ENCODE results near the gene LIMA1.

DNA sequence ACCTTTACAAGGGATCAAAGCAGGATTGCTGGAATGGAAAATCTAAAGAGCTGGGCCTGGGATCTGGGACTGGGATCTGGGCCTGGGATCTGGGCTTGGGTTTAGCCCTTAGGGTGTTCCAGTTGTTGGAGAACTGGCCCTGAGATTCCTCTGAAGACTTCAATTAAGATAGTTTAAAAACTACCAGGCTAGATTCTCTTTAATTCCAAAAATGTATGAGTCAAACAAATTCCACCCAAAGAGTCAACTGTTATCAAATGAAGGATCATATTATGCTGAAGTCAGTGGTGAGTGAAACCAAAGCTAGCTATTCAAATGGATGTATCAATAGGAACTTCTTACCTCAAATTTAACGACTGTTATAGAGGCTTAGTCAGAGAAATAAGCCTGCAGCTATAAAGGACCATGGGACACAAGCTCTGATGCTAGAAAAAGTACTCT lies 40.5 kb downstream of the LIMA1 start:
- TF ChIP-seq, protein P1, sequence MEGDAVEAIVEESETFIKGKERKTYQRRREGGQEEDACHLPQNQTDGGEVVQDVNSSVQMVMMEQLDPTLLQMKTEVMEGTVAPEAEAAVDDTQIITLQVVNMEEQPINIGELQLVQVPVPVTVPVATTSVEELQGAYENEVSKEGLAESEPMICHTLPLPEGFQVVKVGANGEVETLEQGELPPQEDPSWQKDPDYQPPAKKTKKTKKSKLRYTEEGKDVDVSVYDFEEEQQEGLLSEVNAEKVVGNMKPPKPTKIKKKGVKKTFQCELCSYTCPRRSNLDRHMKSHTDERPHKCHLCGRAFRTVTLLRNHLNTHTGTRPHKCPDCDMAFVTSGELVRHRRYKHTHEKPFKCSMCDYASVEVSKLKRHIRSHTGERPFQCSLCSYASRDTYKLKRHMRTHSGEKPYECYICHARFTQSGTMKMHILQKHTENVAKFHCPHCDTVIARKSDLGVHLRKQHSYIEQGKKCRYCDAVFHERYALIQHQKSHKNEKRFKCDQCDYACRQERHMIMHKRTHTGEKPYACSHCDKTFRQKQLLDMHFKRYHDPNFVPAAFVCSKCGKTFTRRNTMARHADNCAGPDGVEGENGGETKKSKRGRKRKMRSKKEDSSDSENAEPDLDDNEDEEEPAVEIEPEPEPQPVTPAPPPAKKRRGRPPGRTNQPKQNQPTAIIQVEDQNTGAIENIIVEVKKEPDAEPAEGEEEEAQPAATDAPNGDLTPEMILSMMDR (IDR thresholded peaks at IDR 0.05) = no peak
- no peak for TF ChIP-seq POLR2A (IDR thresholded peaks at IDR 0.05)

All from thyroid gland (tissue), 4 donors.